Liver (tissue), 9 donors: ENCODE data around the gene GRB14. TPM values are rescaled to one million over a fixed set of nuclear protein-coding genes. Genes with fewer than 3 reads are reported as not detected.

Source experiments
- DNase-seq: peaks from one replicate; pipeline ENCODE4 v3.0.0-alpha.2; 2017; ENCODE audit warnings: low spot score
- H3K27ac ChIP-seq, 2 donors: one replicate each; pipeline ENCODE4 v1.7.0; 2013; ENCODE audit warnings: inconsistent platforms in 2 of 2, low read length in 2 of 2, control low read depth in 1 of 2, low read depth in 1 of 2, mild to moderate bottlenecking in 1 of 2
- H3K27me3 ChIP-seq, 4 donors: one replicate each; pipeline versions ENCODE4 v1.6.1 to v1.7.0; 2013; ENCODE audit warnings: low read length in 3 of 4, inconsistent platforms in 1 of 4, mild to moderate bottlenecking in 1 of 4, moderate library complexity in 1 of 4; ENCODE audit not compliant: control insufficient read depth in 4 of 4, insufficient read depth in 4 of 4
- H3K36me3 ChIP-seq, 4 donors: one replicate each; pipeline versions ENCODE4 v1.6.1 to v1.7.0; 2013; ENCODE audit warnings: low read length in 3 of 4, mild to moderate bottlenecking in 3 of 4, low read depth in 1 of 4, moderate library complexity in 1 of 4; ENCODE audit not compliant: control insufficient read depth in 4 of 4, insufficient read depth in 3 of 4
- H3K4me1 ChIP-seq, 4 donors: one replicate each; pipeline versions ENCODE4 v1.6.1 to v1.7.0; 2013; ENCODE audit warnings: low read length in 3 of 4, mild to moderate bottlenecking in 3 of 4, moderate library complexity in 1 of 4; ENCODE audit not compliant: control insufficient read depth in 4 of 4, insufficient read depth in 4 of 4
- H3K4me3 ChIP-seq, 3 donors: one replicate each; pipeline versions ENCODE4 v1.6.1 to v1.7.0; 2013; ENCODE audit warnings: low read length in 3 of 3, control low read depth in 1 of 3, low read depth in 1 of 3, mild to moderate bottlenecking in 1 of 3
- H3K9ac ChIP-seq, 2 donors: one replicate each; pipeline ENCODE4 v1.7.0; 2013; ENCODE audit warnings: low read length in 2 of 2, mild to moderate bottlenecking in 2 of 2, moderate library complexity in 2 of 2, control low read depth in 1 of 2, low read depth in 1 of 2
- H3K9me3 ChIP-seq, 4 donors: one replicate each; pipeline versions ENCODE4 v1.6.1 to v1.7.0; 2013; ENCODE audit warnings: low read length in 3 of 4; ENCODE audit not compliant: control insufficient read depth in 4 of 4
- ATF3 ChIP-seq: IDR thresholded peaks from 2 replicates; pipeline ENCODE4 v1.6.1; 2016; ENCODE audit warnings: antibody characterized with exemption
- CTCF ChIP-seq: fragments of 150-350 bp; IDR thresholded peaks from 2 replicates; pipeline ENCODE4 v1.5.1; 2017; ENCODE audit warnings: improper control_type of control experiment, low read depth, low read length; ENCODE audit not compliant: missing input control
- EGR1 ChIP-seq, 2 donors: IDR thresholded peaks; 2 replicates each; pipeline ENCODE4 v1.6.1; 2016 to 2018; ENCODE audit warnings: antibody characterized with exemption in 2 of 2, low read depth in 2 of 2
- FOXA2 ChIP-seq: IDR thresholded peaks from 2 replicates; pipeline ENCODE4 v1.6.1; 2016; ENCODE audit warnings: antibody characterized with exemption
- GABPA ChIP-seq, 2 donors: IDR thresholded peaks in 1 of 2; conservative IDR thresholded peaks in 1 of 2; 2 replicates each; pipeline ENCODE4 v1.6.1; 2016; ENCODE audit warnings: antibody characterized with exemption in 2 of 2, mild to moderate bottlenecking in 1 of 2, moderate library complexity in 1 of 2
- HNF4A ChIP-seq, 2 donors: conservative IDR thresholded peaks; 2 replicates each; pipeline ENCODE4 v1.6.1; 2016; ENCODE audit warnings: antibody characterized with exemption in 2 of 2, mild to moderate bottlenecking in 2 of 2
- JUND ChIP-seq, 2 donors: IDR thresholded peaks; 2 replicates each; pipeline ENCODE4 v1.6.1; 2016; ENCODE audit warnings: antibody characterized with exemption in 2 of 2
- MAX ChIP-seq: IDR thresholded peaks from 2 replicates; pipeline ENCODE4 v1.6.1; 2016; ENCODE audit warnings: antibody characterized with exemption
- NR2F2 ChIP-seq: IDR thresholded peaks from 2 replicates; pipeline ENCODE4 v1.6.1; 2016; ENCODE audit warnings: antibody characterized with exemption
- RAD21 ChIP-seq, 2 donors: IDR thresholded peaks; 2 replicates each; pipeline ENCODE4 v1.6.1; 2016; ENCODE audit warnings: antibody characterized with exemption in 2 of 2, mild to moderate bottlenecking in 2 of 2
- RXRA ChIP-seq, 2 donors: IDR thresholded peaks; 2 replicates each; pipeline ENCODE4 v1.6.1; 2017 to 2018; ENCODE audit warnings: antibody characterized with exemption in 2 of 2, mild to moderate bottlenecking in 1 of 2
- SP1 ChIP-seq: IDR thresholded peaks from 2 replicates; pipeline ENCODE4 v1.6.1; 2018; ENCODE audit warnings: antibody characterized with exemption, mild to moderate bottlenecking
- TAF1 ChIP-seq: conservative IDR thresholded peaks from 2 replicates; pipeline ENCODE4 v1.6.1; 2016; ENCODE audit warnings: antibody characterized with exemption, mild to moderate bottlenecking
- ZBTB33 ChIP-seq: IDR thresholded peaks from 2 replicates; pipeline ENCODE4 v1.6.1; 2016; ENCODE audit warnings: antibody characterized with exemption
- whole genome bisulfite sequencing: extraction: QIAGEN DNeasy Blood & Tissue Kit; methylation state at CpG from one replicate; pipeline ENCODE4 v1.1.7; 2013; 5-methylcytosine and 5-hydroxymethylcytosine counted together
- polyA plus RNA-seq, 2 donors: library from polyadenylated mRNA; stranded (reverse) in 1 of 2; unstranded in 1 of 2; fragments of 200-250 nt in 1 of 2; fragments of >200 nt in 1 of 2; fragmentation: Nextera tagmentation in 1 of 2; extraction: Ambion mirVana in 1 of 2; gene quantifications; one replicate each; pipeline versions ENCODE4 v1.2.1 to v1.2.3, GENCODE V29; 2013 to 2015
- total RNA-seq, 2 donors: library from RNA; depleted of rRNA; stranded (reverse); fragments of >200 nt; gene quantifications; one replicate each; pipeline ENCODE4 v1.2.3, GENCODE V29; 2014
- donor health status: healthy.
- donor health status: healthy.
- donor health status: healthy.
- donor health status: healthy.
- donor health status: healthy.

Gene GRB14
- total and polyA plus RNA-seq, 4 donors: 1.0 to 119 (median 33.0) TPM

- TF ChIP-seq NR2F2: no peak
- Histone ChIP-seq H3K4me1 (no peaks in the 10 kb centered on the region), H3K9ac (no peak overlapping the region), H3K9me3 (no peaks in the 10 kb centered on the region), H3K27me3 (no peaks in the 10 kb centered on the region), H3K27ac (no peak overlapping the region), H3K36me3 (peaks cover 0 to 23% (median 14%) of the 10 kb centered on the region in 4 donors), H3K4me3 (no peak overlapping the region)
- DNase-seq: no peak
- 87% methylated on average over 3 of the region's 3 CpGs for WGBS
Observed at GRCh38 chr2:164522561-164522981, 98.7 kb downstream of the GRB14 start.

GRCh38 chr2:164515734-164516133 lies 105.5 kb downstream of the GRB14 start:
- no peak for DNase-seq
- H3K27ac ChIP-seq: no peak overlapping the region
- no peak overlapping the region for H3K4me3 ChIP-seq
- no peak overlapping the region for H3K9ac ChIP-seq
- peaks cover 0 to 8% (median 0%) of the 10 kb centered on the region in 4 donors for H3K4me1 ChIP-seq
- WGBS: 95% methylated on average over 2 of the region's 2 CpGs
- TF ChIP-seq FOXA2 (no peak), RXRA (IDR thresholded peaks at IDR 0.05) (no peak), EGR1 (IDR thresholded peaks at IDR 0.05; ENCODE audit: low read depth in 2 of 2) (no peak), ATF3 (no peak), TAF1 (no peak), JUND (IDR thresholded peaks at IDR 0.05) (no peak), RAD21 (IDR thresholded peaks at IDR 0.05) (no peak), SP1 (no peak), ZBTB33 (no peak), NR2F2 (no peak), CTCF (no peak), GABPA (IDR thresholded peaks at IDR 0.05 in 1 of 2, conservative IDR thresholded peaks at IDR 0.05 in 1 of 2) (no peak), HNF4A (conservative IDR thresholded peaks at IDR 0.05) (no peak)
- H3K36me3 ChIP-seq: peaks cover 2 to 20% (median 10%) of the 10 kb centered on the region in 4 donors
- H3K9me3 ChIP-seq: no peaks in the 10 kb centered on the region
- no peaks in the 10 kb centered on the region for H3K27me3 ChIP-seq

- no peak overlapping the region for H3K4me3 ChIP-seq
- H3K4me1 ChIP-seq: peaks cover 0 to 8% (median 0%) of the 10 kb centered on the region in 4 donors
- 75% methylated on average over 4 of the region's 4 CpGs for WGBS
- H3K36me3 ChIP-seq: peaks cover 2 to 17% (median 10%) of the 10 kb centered on the region in 4 donors
- peak overlapping the region in 1 of 2 donors; percentile 23 for H3K27ac ChIP-seq
- no peaks in the 10 kb centered on the region for H3K27me3 ChIP-seq
- DNase-seq: no peak
- no peak overlapping the region for H3K9ac ChIP-seq
- no peaks in the 10 kb centered on the region for H3K9me3 ChIP-seq
- no peak for TF ChIP-seq ZBTB33
- no peak for TF ChIP-seq JUND (IDR thresholded peaks at IDR 0.05)
- TF ChIP-seq HNF4A (conservative IDR thresholded peaks at IDR 0.05): no peak
- no peak for TF ChIP-seq SP1
- no peak for TF ChIP-seq MAX
Observed at GRCh38 chr2:164515030-164515429, 106.3 kb downstream of the GRB14 start.
